Measurements from ENCODE around the gene SORCS1.

Gene SORCS1

GRCh38 chr10:106898446-106898845 lies 266.1 kb downstream of the SORCS1 start:
- no peak for DNase-seq (ENCODE audit: low spot score)

GRCh38 chr10:106897719-106898118 lies 266.8 kb downstream of the SORCS1 start:
- DNase-seq (ENCODE audit: low spot score): no peak

GRCh38 chr10:106894692-106895091 lies 269.8 kb downstream of the SORCS1 start:
- no peak for DNase-seq (ENCODE audit: low spot score)

GRCh38 chr10:106877574-106877973 lies 286.9 kb downstream of the SORCS1 start:
- DNase-seq (ENCODE audit: low spot score): no peak

- DNase-seq (ENCODE audit: low spot score): no peak
Measured at GRCh38 chr10:106874604-106874889, 290.0 kb downstream of the SORCS1 start.

GRCh38 chr10:106873770-106874603 lies 290.5 kb downstream of the SORCS1 start:
- no peak for DNase-seq (ENCODE audit: low spot score)

GRCh38 chr10:106872176-106872575 lies 292.3 kb downstream of the SORCS1 start:
- DNase-seq (ENCODE audit: low spot score): no peak

GRCh38 chr10:106866244-106866845 lies 298.2 kb downstream of the SORCS1 start:
- DNase-seq (ENCODE audit: low spot score): no peak

- no peak for DNase-seq (ENCODE audit: low spot score)
Measured at GRCh38 chr10:106864031-106864430, 300.5 kb downstream of the SORCS1 start.

GRCh38 chr10:106863549-106863948 lies 301.0 kb downstream of the SORCS1 start:
- no peak for DNase-seq (ENCODE audit: low spot score)

GRCh38 chr10:106859892-106860652 lies 304.4 kb downstream of the SORCS1 start:
- DNase-seq (ENCODE audit: low spot score): no peak

- no peak for DNase-seq (ENCODE audit: low spot score)
Measured at GRCh38 chr10:106857728-106858127, 306.8 kb downstream of the SORCS1 start.

- DNase-seq (ENCODE audit: low spot score): no peak
Measured at GRCh38 chr10:106857213-106857612, 307.3 kb downstream of the SORCS1 start.

- no peak for DNase-seq (ENCODE audit: low spot score)
Measured at GRCh38 chr10:106836933-106837663, 327.4 kb downstream of the SORCS1 start.

- no peak for DNase-seq (ENCODE audit: low spot score)
Measured at GRCh38 chr10:106832846-106833245, 331.7 kb downstream of the SORCS1 start.

- DNase-seq (ENCODE audit: low spot score): no peak
Measured at GRCh38 chr10:106830471-106830870, 334.0 kb downstream of the SORCS1 start.

GRCh38 chr10:106830006-106830405 lies 334.5 kb downstream of the SORCS1 start:
- DNase-seq (ENCODE audit: low spot score): no peak

- DNase-seq (ENCODE audit: low spot score): no peak
Measured at GRCh38 chr10:106826716-106827115, 337.8 kb downstream of the SORCS1 start.

GRCh38 chr10:106825576-106826364 lies 338.7 kb downstream of the SORCS1 start:
- no peak for DNase-seq (ENCODE audit: low spot score)

- no peak for DNase-seq (ENCODE audit: low spot score)
Measured at GRCh38 chr10:106820579-106820978, 343.9 kb downstream of the SORCS1 start.

- no peak for DNase-seq (ENCODE audit: low spot score)
Measured at GRCh38 chr10:106819490-106819889, 345.0 kb downstream of the SORCS1 start.
